ENCODE measurements around the gene DHRS12.
A peak's percentile ranks its signal among the peaks of the same experiment; 100 is the strongest.

The DHRS12 gene, protein sequence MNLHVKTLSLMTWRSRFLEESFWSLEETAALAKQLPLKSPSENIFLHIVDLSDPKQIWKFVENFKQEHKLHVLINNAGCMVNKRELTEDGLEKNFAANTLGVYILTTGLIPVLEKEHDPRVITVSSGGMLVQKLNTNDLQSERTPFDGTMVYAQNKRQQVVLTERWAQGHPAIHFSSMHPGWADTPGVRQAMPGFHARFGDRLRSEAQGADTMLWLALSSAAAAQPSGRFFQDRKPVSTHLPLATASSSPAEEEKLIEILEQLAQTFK

DNA sequence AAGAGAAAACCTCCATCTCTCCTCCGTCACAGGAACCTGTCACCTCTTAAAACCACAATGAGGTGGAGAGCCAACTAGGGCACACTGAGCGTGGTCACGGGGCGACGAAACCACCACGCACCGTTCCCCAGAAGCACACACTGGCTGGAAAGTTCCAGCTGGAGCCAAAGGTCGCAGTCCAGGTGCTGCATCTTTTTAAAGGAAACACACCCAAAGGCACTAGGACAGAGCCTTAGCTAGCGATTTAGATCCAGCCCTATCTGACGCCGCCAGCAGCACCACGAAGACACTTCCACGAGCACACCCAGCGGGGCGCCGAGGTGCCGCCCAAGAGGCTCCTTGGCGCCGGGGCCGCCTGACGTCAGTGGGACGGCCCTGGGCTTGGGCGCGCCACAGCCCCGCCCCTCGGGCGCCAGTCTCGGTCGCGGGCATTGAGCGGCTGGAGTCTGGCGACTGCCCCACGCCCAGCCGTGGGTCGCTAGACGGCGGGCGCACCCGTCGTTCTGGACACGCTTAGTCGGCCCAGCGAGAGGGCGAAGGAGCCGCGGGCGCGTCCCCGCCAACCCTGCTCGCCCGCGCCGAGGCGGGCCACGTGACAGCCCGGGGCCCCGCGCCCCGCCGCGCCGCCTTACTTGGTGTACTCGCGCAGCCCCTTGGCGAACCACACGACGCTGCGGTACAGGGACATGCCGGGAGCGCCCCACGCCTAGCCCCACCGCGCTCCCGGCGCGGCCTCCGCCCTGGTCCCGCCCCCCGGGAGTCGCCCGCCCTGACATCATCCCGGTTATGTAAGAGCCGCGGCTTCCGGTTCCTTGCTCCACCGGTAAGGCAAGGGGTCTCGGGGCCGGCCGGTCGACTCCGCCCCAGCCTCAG, at the start of gene DHRS12:
DHRS12 (minus strand) TSS at position 742 of the 873 bp plus-strand sequence. CDS start 4,504 bp downstream, outside the sequence.
- DNase-seq, result peak; percentile 83

DNA sequence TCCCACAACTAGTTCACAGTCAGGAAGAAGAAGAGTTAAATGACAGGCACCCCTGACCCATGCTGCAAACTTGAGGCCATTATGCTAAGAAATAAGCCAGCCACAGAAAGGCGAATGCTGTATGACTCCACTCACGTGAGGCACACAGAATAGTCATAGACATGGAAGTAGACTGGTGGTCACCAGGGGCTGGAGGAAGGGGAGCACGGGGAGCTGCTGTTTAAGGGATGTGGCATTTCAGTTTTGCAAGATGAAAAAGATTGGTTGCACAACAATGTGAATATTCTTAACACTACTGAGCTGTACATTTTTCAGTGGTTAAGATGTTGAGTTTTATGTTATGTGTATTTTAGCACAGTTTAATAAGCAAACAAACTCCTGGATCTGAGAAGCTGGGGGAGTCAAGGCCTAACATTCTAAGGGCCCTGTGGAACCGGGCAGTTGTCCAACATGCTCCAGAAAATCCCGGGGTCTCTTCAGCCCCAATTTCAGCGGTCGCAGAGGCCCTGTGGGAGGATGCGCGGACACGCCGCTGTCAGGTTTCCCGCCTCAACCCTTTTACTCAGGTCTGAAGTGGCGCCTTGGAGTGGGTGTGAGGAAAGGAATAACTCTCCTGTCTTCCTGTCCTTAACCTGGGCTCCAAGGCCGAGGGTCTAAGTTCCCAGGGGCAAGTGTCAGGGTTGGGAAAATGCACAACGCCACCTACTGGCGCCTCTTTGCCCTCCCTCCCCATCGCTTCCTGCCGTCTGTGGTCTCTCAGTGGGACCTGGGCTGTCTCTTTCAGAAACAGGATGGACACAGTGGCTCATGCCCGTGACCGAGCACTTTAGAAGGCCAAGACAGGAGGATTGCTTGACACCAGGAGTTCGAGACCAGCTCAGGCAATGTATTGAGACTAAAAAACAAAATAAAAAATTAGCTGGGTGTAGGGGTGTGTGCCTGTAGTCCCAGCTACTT, 45.5 kb upstream of the DHRS12 start:
- DNase-seq, result peak; percentile 31

DNA sequence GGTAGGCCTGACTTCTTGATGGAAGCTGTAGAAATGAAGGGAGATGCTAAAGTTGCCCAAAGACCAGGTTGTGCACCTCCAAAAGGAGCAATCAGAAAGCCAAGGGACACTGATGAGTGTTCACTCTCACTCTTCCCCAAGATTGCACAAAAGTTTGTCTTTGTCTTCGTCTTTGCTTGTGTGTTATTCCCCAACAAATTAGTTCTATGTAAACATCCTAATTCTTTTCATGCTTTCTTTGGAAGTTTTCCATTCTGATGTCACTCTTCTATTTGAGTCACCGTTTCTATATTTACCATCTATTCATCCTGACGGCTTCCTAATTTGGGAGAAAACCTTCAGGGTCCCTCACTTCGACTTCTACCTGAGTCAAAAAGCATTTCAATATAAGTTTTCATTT, 44.7 kb upstream of the DHRS12 start:
- DNase-seq, result peak; percentile 57

DNA sequence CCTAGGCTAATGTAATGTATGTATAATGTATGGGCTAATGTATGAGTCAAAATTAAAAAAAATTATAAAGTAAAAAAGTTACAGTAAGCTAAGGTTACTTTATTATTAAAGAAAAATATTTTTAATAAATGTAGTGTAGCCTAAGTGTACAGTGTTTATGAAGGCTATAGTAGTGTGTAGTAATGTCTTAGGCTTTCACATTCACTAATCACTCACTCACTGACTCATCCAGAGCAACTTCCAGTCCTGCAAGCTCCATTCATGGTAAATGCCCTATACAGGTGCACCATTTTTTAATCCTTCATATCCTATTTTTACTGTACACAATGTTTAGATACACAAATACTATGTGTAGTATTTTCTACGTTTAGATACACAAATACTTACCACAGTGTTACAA, 42.8 kb upstream of the DHRS12 start:
- DNase-seq, result no peak

DNA sequence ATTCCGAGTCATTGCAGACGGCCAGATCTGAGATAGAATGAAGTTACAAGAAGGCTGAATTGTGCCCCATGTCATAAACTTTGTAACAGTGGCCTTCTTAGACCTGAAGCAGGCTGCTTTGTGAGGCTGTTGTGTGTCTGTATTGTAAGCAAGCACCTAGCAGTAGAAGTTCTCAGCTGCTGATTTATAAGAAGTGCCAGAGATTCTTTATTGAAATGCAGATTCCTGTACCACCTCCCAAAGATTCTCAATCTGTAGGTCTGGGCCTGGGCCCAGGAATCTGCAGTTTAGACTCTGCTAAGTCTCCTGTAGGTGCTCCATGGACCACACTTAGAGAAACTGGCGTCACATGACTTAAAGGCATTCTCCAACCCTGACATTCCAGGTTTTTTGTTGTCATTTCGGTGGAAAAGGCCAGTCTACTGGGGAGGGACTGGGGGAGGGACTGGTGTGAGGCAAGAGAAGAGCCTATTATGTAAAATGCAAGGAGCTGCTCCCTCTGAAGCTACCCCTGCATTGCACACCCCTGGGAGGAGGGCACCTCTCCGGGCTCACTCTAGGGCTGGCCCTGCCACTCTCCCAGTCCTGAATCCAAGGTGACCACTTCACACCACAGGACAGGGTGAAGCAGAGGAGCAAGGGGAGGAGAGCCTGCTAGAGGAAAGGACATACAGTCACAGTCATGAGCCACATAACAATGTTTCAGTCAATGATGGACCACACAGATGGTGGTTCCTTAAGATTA, 41.8 kb upstream of the DHRS12 start:
- no peak for DNase-seq

DNA sequence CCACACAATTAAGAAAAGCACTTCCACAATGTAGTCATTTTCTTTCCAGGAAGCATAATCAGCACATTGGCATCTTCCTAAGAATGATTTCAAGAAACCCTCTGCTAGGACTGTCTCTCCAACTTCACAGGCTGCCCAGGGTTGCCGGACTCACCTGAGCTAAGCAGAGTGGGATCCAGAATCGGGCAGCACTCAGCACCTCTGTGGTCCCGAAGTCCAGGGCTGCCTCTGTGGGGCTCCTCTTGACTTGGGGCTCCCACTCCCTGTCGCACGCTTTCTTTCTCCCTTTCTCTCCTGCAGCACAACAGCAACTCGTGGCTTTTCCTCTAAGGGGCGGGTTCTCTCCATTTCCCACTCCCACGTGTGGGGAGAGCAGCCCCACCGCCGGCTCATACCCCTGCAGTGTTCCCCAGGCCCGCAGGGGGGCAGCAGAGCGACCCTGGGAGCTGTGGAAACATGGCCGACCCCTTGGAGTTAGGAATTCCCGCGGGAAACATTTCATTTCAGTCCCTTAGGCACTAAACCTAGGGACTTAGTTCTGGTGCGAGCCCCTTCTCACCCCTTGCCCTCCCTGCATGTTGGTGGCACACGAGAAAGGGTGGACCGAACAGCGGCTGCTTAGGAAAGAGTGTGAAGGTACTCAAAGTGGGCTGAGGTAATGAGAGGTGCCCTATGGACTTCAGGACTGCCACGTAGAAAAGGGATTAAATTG, 41.1 kb upstream of the DHRS12 start, which contains the start of gene TMEM272:
TMEM272 (minus strand) TSS at position 316 of the 712 bp plus-strand sequence. CDS start 6,647 bp downstream, outside the sequence.
- DNase-seq, result peak; percentile 51

DNA sequence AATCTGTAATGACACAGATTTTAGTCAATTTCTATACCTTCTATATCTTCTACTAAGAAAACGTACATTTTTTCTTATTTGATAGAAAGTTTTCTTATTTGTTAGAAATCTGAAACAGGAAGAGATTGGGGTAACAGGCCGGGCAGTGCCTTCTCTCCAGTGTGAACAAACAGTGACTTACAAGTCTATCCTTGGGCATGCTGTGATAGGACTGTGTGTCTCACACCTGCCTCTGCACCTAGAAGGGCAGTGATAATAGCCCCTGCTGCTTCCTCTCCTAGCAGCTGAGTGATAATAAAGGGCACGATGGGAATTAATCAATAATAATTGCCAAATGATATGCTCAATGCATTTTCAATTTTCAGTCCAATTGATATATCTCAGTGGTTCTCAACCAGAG, 39.6 kb upstream of the DHRS12 start:
- no peak for DNase-seq

DNA sequence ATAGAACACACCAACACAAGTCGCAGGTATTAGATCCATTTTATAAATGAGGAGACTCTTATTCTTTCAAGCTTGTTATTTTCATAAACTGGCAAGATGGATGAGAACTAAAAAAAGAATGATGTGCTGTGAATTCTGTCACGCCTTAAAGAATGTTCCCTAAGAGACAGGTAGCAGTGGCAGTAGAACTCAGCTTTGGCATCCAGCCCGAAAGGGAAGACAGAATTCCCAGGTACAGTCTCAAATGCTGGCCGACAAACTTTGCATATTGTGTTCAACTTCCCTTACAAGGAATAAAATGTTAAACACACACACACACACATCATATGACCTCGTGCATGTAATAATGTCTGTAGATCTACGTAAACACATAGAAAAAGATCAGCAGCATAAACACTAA, 37.8 kb upstream of the DHRS12 start:
- DNase-seq, result no peak

DNA sequence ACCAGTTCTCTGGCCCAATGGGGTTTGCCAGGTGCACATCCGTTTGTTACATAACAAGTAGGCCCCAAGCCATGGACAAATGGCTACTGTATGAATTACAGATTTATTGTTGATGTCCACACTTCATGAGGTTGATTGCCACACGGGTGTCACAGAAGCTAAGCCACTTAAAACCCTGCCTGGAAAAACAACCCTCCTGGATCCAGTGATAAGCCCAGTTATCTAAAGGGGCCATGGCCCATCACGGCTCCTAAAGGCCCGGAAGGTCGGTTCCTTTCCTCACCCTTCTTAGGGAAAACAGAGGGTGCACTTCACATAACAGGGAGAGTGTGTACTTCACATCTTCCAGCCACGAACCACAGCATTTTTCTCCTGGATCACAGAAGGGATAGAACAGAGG, 37.0 kb upstream of the DHRS12 start:
- DNase-seq, result no peak

DNA sequence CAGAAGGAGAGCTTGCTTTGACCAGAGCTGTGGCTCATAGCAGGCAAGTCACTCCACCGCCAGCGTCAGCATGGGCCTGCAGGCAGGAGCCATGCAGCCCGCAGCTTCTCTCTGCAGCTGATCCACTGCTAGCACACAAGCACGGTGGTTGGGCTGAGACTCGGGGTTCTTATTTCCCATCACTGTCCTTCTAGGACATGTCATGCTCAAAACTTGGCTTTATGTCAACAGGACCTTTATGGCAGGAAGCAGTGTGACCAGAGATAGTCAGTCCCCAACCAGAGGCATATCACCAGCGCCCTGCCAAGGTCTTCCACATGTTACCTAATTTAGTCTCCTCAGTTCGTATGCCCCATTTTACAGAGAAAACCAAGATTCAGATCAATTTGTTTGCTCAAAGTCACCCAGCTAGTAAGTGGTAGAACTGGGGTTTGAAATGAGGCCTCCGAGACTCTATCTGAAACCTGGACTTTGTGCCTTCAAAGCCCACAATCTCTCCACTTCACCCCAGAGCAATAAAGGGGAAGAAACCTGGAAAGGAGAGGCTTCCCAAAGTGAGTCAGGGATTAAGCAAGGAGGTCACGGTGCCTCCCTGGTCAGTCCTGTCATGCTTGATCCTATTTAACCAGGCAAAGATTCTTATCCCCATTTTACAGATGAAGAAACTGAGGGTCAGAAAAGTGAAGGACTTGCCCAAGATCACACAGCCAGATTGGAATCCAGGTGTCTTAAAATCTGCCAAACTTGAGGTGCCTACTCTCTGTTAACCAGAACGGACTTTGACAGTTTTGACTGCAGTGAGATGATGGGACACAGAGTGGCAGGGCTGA, 36.0 kb upstream of the DHRS12 start:
- no peak for DNase-seq

DNA sequence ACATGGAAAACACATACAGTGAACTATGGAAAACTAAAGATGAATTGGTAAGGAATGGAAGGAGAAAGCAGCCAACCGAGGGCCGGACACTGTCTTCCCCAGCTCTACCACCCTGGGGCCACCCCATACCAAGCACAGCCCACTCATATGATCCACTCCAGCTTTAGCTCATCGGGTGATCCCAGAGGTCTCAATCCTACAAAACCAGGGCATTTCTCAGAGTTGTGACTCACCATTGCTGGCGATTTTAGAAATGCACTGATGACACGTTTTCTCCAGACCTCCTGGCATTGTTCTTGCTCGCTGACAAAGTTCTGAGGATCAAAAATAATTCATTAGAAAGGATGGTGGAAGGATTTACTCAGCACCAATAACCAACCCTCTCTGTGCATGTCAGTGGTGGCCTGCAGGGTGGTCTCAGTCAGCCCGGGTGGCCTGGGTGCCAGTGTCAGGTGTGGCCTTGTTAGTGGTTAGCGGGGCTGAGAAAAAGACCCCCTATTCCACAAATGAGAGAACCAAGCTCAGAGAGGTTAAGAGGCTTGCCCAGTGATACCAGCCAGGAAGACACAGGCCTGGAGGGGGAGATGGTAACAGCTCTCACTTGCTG, 34.4 kb upstream of the DHRS12 start:
- DNase-seq, result peak; percentile 50

DNA sequence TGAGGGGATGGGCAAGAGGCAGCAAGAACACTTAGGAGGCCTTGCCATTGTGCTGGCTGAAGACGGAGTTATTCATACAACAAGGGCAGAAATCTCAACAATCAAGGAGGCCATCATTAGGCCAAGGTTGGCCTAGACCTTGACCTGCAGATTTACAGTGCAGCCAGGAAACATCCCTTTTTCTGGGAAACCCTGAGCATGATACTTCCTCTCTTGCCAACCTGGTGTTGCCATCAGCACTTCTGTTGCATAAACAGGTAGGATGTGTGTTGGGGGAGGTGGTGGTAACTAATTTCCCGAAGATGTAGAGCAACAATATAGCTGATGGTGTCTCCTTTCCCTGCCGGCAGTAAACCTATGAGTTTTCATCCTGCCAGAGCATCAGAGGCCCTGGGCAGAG, 33.1 kb upstream of the DHRS12 start:
- no peak for DNase-seq

DNA sequence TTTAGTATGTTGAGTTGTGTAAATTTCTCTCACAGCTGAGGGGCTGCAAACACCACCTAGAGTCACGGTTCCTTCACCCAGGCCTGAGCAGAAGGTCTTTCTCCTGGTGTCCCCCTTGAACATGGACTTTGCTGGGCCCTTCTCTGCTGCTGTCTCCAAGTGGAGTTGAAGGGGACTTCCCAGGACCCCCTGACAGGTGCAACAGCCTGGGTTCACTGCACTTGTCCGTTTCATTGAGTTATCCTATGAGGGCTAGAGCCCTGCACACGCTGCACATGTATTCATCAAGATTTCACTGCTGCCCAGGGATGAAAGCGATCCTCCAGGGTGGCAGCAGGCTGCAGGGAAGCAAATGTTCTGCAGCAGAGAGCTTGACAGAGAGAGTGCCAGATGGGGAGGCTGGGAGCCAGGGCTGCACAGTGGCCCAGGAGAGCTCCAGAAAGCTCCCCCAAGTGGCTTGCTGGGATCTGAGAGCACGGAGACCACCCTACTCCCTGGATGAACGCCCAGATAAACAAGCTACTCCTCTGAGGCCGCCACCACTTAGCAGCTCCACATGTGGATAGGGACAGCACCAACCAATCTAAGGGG, 30.7 kb upstream of the DHRS12 start:
- DNase-seq, result no peak

DNA sequence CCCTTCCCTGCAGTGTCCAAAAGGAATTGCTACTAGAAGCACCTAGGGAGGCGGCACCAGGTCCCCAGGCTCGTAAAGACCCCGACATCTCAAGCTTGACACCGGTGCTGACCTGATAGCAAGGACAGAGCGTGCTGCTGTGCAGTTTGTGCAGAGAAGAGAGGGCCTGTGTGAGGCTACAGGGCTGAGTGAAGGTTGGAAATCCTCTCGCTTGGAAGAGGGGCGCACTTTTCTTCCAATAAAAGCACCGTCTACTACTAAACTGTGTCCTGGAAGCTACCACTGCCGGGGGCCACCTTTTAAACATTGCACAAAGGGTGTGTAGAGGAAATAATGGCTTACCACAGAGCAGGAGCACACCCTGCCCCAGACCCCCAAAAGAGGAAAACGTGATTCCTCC, 30.0 kb upstream of the DHRS12 start:
- DNase-seq, result no peak

DNA sequence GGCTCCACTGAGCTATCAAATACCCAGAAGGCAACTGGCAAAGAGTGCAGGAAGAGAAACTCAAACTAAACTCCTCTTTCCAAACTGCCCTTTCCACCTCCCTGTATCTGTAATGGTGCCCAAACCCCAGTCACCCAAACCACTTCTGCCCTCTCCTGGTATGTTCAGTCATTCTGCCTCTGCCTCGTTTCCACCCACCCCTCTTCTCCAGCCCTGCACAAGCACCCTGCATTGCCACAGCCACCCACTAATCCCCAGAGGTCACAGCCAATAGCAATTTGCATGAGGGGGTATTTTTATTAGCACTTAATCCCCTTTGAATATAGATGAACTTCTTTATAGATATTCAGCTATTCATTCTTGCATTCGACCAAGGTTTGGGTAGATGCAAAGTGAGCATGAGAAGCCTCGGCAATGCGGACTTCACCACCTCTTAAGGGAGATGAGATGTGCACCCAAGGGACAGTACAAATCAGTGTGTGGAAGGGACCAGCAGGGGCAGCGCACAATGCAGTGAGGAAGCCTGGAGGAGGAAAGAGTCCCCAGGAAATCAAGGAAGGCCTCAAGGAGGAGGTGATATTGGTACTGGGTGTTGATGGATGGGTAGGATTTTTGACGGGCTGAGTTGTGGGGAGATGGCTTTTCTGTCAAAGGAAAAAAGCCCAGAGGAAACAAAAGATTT, 28.6 kb upstream of the DHRS12 start:
- peak; percentile 28 for DNase-seq

DNA sequence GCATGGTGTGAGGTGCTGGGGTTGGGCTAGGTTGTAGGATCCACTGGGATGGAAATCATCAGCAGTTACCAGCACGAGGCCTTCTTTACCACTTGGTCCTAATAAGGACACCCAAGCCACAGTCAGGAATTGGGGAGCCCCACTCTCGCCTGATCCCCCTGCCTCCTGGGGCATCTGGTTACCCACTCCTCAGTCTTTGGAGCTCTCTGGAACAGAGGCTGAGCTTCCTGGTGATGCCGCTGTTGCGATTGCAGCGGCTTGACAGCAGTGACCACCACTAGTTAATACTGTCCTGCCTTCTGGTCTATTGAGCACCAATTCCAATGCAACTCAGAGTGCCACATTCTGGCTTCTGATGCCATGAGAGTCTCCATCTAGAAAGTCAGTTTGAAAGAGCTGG, 27.6 kb upstream of the DHRS12 start:
- no peak for DNase-seq

DNA sequence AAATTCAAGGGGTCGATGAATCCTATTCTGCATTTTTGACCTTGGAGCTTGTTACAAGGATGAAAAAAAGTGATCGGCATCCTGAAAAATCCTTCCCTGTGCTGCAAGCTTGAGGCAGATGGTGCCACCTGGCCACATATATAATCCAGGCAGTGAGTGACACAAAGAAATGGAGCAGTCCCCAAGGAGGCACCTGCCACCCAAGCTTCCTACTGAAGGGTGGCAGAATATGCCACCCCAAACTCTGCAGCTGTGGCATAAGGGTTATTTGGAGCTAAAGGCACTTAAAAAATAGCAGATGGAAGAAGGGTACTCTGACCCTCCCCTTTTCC, 25.6 kb upstream of the DHRS12 start:
- DNase-seq, result no peak

DNA sequence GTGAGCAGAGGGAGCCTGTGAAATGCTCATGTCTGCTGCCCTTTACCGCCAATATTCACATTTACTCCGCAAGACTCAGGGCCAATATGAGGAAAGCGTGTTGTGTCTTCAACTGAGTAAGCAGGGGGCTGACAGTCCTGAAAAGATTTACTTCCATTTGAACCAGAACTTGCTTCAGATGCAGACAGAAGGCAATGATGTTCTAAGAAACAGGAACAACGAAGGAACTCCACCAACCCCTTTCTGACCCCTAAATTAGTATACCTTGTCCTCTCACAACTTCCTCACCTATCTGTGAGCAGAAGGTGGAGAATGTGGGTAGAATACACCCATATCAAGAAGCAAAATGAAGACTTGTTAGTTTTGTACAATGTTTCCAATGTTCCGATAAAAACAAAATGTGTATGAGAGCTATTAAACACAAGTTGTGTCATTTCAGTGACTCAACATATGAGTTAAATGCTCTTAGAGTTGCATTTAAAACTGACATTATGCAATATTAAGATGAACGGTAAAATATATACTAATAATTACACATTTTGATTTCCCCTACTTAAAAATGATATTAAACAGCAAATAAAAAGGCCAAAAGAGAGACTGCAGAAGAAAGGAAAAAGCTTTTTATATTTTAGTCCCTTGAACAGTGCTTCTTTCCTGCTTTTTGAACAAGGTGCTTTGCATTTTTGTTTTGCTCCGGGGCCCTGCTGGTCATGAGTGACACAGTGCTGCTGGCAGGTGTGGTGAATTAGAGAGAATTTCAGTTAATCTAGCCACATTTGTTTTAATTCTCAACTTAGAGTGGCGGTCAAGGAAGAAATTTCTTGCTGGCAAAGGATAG, 25.0 kb upstream of the DHRS12 start:
- DNase-seq, result no peak
